ENCODE data around the gene SAAL1.

SAAL1 gene

DNA sequence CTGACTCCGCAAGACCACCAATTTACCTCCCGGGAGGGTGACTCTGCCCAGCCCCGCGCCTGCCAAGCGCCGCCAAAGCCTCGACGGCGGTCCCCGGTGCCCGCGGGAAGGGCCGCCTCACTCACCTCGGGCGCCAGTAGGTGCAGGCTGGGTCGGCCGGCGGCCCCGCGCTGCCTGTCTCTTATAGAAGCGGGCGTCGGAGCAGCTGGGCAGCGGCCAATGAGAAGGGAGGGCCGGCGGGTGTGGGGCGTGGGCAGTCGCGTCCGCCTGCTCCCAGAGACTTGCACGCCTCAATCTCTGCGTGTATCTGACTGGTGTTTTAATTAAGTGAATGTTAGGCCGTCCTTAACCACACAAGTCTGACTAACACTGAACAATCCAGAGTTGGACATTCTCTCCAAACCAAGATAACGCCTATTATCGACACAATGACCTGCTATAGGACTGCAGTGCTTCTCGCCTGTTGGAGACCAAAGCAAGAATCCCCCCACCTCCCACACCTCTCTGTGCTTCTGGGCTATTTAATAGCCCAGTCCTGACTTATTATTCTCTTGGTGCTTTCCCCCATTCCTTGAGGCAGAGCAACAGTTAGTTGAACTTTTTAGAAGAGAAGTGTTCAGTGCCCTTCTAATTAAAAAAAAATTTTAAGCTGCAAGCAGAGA lies 59.6 kb downstream of the SAAL1 start, which contains the start of gene TPH1:
TPH1 (minus strand) TSS at position 154 of the 662 bp plus-strand sequence. CDS start 5,507 bp downstream, outside the sequence.
- TF ChIP-seq CTCF (IDR thresholded peaks at IDR 0.05) = no peak
- H3K4me1 ChIP-seq (ENCODE audit: control insufficient read depth in 1 of 2, insufficient read depth in 1 of 2, low read depth in 1 of 2, low read length in 1 of 2) = no peaks in the 10 kb centered on the region
- no peaks in the 10 kb centered on the region for H3K9me3 ChIP-seq
- H3K4me3 ChIP-seq (ENCODE audit: low read depth in 1 of 2, low read length in 1 of 2) = no peak within 1 kb of the TSS
- H3K27ac ChIP-seq = no peak within 1 kb of the TSS
- H3K27me3 ChIP-seq = peaks cover 72% of the 10 kb centered on the region
- H3K36me3 ChIP-seq = no peaks in the 10 kb centered on the region

GRCh38 chr11:18036456-18036855 lies 69.4 kb downstream of the SAAL1 start:
- no peaks in the 10 kb centered on the region for H3K36me3 ChIP-seq
- H3K27me3 ChIP-seq = peaks cover 6% of the 10 kb centered on the region
- H3K9me3 ChIP-seq = no peaks in the 10 kb centered on the region
- no peak overlapping the region for H3K4me3 ChIP-seq (ENCODE audit: low read depth in 1 of 2, low read length in 1 of 2)
- no peak for TF ChIP-seq CTCF (IDR thresholded peaks at IDR 0.05)
- H3K27ac ChIP-seq = no peak overlapping the region
- H3K4me1 ChIP-seq (ENCODE audit: control insufficient read depth in 1 of 2, insufficient read depth in 1 of 2, low read depth in 1 of 2, low read length in 1 of 2) = no peaks in the 10 kb centered on the region
